WTC11 (cell line): ENCODE data around the gene SLC38A3. TPM values are rescaled to one million over a fixed set of nuclear protein-coding genes. Genes with fewer than 3 reads are reported as not detected.

Source experiments
- ATAC-seq: fragments of 200-7000 bp; cut with Tn5 transposase; 2 replicates; pipeline ENCODE4 v1.10.0; 2021; ENCODE audit warnings: mild to moderate bottlenecking, moderate library complexity
- CTCF ChIA-PET: fragments of 300-600 bp; sonication (Branson Sonifier 250); formaldehyde crosslinking; loops from one replicate; lab custom pipeline; 2021; ENCODE audit warnings: antibody characterized with exemption; lab: Charles Lee
- POLR2A ChIA-PET: fragments of 350-600 bp; sonication (Branson Sonifier 250); formaldehyde crosslinking; loops from one replicate; lab custom pipeline; 2021; ENCODE audit warnings: antibody characterized with exemption; lab: Charles Lee
- DNase-seq: peaks from one replicate; pipeline ENCODE4 v3.0.0; 2021; ENCODE audit warnings: low spot score
- H3K27ac Mint-ChIP-seq: 2 replicates; pipeline ENCODE4 v1.8.0; 2021; ENCODE audit warnings: mixed read lengths
- H3K27me3 Mint-ChIP-seq: 2 replicates; pipeline ENCODE4 v1.8.0; 2021; ENCODE audit warnings: low read depth, mild to moderate bottlenecking, moderate library complexity, mixed read lengths
- H3K36me3 Mint-ChIP-seq: 2 replicates; pipeline ENCODE4 v1.8.0; 2021; ENCODE audit warnings: mixed read lengths
- H3K4me1 Mint-ChIP-seq: 2 replicates; pipeline ENCODE4 v1.8.0; 2022; ENCODE audit warnings: mixed read lengths
- H3K4me3 Mint-ChIP-seq: 2 replicates; pipeline ENCODE4 v1.8.0; 2021; ENCODE audit warnings: mild to moderate bottlenecking, moderate library complexity, mixed read lengths
- H3K9me3 Mint-ChIP-seq: 2 replicates; pipeline ENCODE4 v1.8.0; 2021; ENCODE audit warnings: mixed read lengths
- CBFB ChIP-seq: sonication (generic); formaldehyde crosslinking; IDR thresholded peaks from 2 replicates; pipeline ENCODE4 v1.8.1; 2022; ENCODE audit warnings: mild to moderate bottlenecking, low read depth, missing genetic modification reagents
- CDX4 ChIP-seq: fragments of 250-450 bp; sonication (Bioruptor Pico); IDR thresholded peaks from 2 replicates; pipeline ENCODE4 v1.9.0; 2021; ENCODE audit warnings: moderate library complexity, mild to moderate bottlenecking, inconsistent platforms, borderline replicate concordance
- CREM ChIP-seq: sonication (generic); formaldehyde crosslinking; IDR thresholded peaks from 2 replicates; pipeline ENCODE4 v1.8.1; 2022; ENCODE audit warnings: mild to moderate bottlenecking, missing genetic modification reagents, moderate library complexity
- E2F4 ChIP-seq: sonication (generic); formaldehyde crosslinking; IDR thresholded peaks from 2 replicates; pipeline ENCODE4 v1.8.1; 2022; ENCODE audit warnings: low read depth, mild to moderate bottlenecking, moderate library complexity, missing genetic modification reagents, borderline replicate concordance
- FOXP4 ChIP-seq: sonication (generic); formaldehyde crosslinking; IDR thresholded peaks from 2 replicates; pipeline ENCODE4 v1.8.0; 2022; ENCODE audit warnings: mild to moderate bottlenecking, missing genetic modification reagents
- MLX ChIP-seq: sonication (generic); formaldehyde crosslinking; IDR thresholded peaks from 2 replicates; pipeline ENCODE4 v1.8.1; 2023; ENCODE audit warnings: mild to moderate bottlenecking, missing genetic modification reagents, moderate library complexity
- PREB ChIP-seq: sonication (generic); formaldehyde crosslinking; IDR thresholded peaks from 2 replicates; pipeline ENCODE4 v1.8.1; 2022; ENCODE audit warnings: mild to moderate bottlenecking, missing genetic modification reagents, moderate library complexity, borderline replicate concordance
- RORB ChIP-seq: fragments of 250-450 bp; sonication (Bioruptor Pico); IDR thresholded peaks from 2 replicates; pipeline ENCODE4 v1.9.0; 2021; ENCODE audit warnings: mild to moderate bottlenecking
- SMAD4 ChIP-seq: sonication (generic); formaldehyde crosslinking; IDR thresholded peaks from 2 replicates; pipeline ENCODE4 v1.8.0; 2022; ENCODE audit warnings: mild to moderate bottlenecking, missing genetic modification reagents
- SP1 ChIP-seq: sonication (generic); formaldehyde crosslinking; conservative IDR thresholded peaks from 2 replicates; pipeline ENCODE4 v1.8.1; 2022; ENCODE audit warnings: missing genetic modification reagents
- TCF7 ChIP-seq: sonication (generic); formaldehyde crosslinking; IDR thresholded peaks from 2 replicates; pipeline ENCODE4 v1.8.0; 2022; ENCODE audit warnings: mild to moderate bottlenecking, low read depth, missing genetic modification reagents, moderate library complexity
- TP53 ChIP-seq: sonication (generic); formaldehyde crosslinking; IDR thresholded peaks from 2 replicates; pipeline ENCODE4 v1.8.1; 2023; ENCODE audit warnings: mild to moderate bottlenecking, missing genetic modification reagents
- ZBTB21 ChIP-seq: sonication (generic); formaldehyde crosslinking; IDR thresholded peaks from 2 replicates; pipeline ENCODE4 v1.8.1; 2023; ENCODE audit warnings: mild to moderate bottlenecking, missing genetic modification reagents, borderline replicate concordance
- ZNF121 ChIP-seq: sonication (generic); formaldehyde crosslinking; IDR thresholded peaks from 2 replicates; pipeline ENCODE4 v1.8.0; 2023; ENCODE audit warnings: missing genetic modification reagents
- ZNF138 ChIP-seq: sonication (generic); formaldehyde crosslinking; conservative IDR thresholded peaks from 2 replicates; pipeline ENCODE4 v1.8.1; 2022; ENCODE audit warnings: mild to moderate bottlenecking, moderate library complexity, missing genetic modification reagents
- ZNF396 ChIP-seq: fragments of 250-450 bp; sonication (Bioruptor Pico); IDR thresholded peaks from 2 replicates; pipeline ENCODE4 v1.8.0; 2021; ENCODE audit warnings: mild to moderate bottlenecking, moderate library complexity, borderline replicate concordance
- ZNF671 ChIP-seq: fragments of 250-450 bp; sonication (Bioruptor Pico); IDR thresholded peaks from 2 replicates; pipeline ENCODE4 v1.8.0; 2021; ENCODE audit warnings: mild to moderate bottlenecking
- total RNA-seq: library from RNA; stranded (reverse); gene quantifications from 3 replicates; pipeline ENCODE4 v1.2.3, GENCODE V29; 2021
- TF ChIP-seq, protein P1 (sequence below): sonication (generic); formaldehyde crosslinking; IDR thresholded peaks from 2 replicates; pipeline ENCODE4 v1.8.1; 2022; ENCODE audit warnings: mild to moderate bottlenecking, moderate library complexity, missing genetic modification reagents
- TF ChIP-seq, protein P2 (sequence below): sonication (generic); formaldehyde crosslinking; IDR thresholded peaks from 2 replicates; pipeline ENCODE4 v1.8.0; 2022; ENCODE audit warnings: mild to moderate bottlenecking, missing genetic modification reagents
- TF ChIP-seq, protein P3 (sequence below): sonication (generic); formaldehyde crosslinking; IDR thresholded peaks from 2 replicates; pipeline ENCODE4 v1.8.1; 2023; ENCODE audit warnings: mild to moderate bottlenecking, missing genetic modification reagents, moderate library complexity
- TF ChIP-seq, protein P4 (sequence below): sonication (generic); formaldehyde crosslinking; conservative IDR thresholded peaks from 2 replicates; pipeline ENCODE4 v1.8.1; 2022; ENCODE audit warnings: mild to moderate bottlenecking, missing genetic modification reagents

The SLC38A3 gene
- total RNA-seq, 1 experiment from 2014 or later: 0.90 TPM

GRCh38 chr3:50230104-50230793, 25.2 kb downstream of the SLC38A3 start:
- Mint-ChIP-seq H3K36me3 (no peaks in the 10 kb centered on the region), H3K27me3 (peaks cover 4% of the 10 kb centered on the region), H3K27ac (no peak overlapping the region), H3K9me3 (no peaks in the 10 kb centered on the region), H3K4me3 (no peak overlapping the region), H3K4me1 (peaks cover 23% of the 10 kb centered on the region)
- ChIA-PET CTCF (interaction anchor here (0.6 to 17.1 kb wide), 4 partner anchors 9 to 37 kb away, joined by 3 to 604 read pairs (median 82); partner anchors contain the start of gene GNAT1), POLR2A (no interaction called here)
- TF ChIP-seq CDX4 (CRISPR knock-in tag) (no peak), TCF7 (no peak), ZNF671 (CRISPR knock-in tag) (no peak)
- DNase-seq: no peak
- ATAC-seq: no peak

DNA sequence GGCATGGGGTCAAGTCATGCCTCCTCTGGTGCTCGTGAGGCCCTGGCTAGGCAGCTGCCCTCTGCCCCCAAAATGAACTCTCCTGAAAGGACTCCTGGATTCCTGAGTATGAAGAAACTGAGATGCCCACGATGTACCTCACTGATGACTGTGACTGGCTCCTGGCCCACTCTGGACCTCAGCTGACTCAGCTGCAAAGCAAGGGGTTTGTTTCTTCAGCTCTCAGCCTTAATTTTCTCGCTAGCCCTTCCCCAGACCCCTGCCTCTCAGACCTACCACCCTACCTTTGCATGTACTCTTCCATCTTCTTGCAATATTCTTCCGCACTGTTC, 25.7 kb downstream of the SLC38A3 start:
- H3K9me3 Mint-ChIP-seq: no peaks in the 10 kb centered on the region
- no peak overlapping the region for H3K4me3 Mint-ChIP-seq
- H3K27ac Mint-ChIP-seq: peak overlapping the region; percentile 13; the same call in 1 of the 2 replicates
- ATAC-seq (no peak), DNase-seq (no peak)
- no peak for TF ChIP-seq ZBTB21 (CRISPR knock-in tag)
- TF ChIP-seq, protein P1, sequence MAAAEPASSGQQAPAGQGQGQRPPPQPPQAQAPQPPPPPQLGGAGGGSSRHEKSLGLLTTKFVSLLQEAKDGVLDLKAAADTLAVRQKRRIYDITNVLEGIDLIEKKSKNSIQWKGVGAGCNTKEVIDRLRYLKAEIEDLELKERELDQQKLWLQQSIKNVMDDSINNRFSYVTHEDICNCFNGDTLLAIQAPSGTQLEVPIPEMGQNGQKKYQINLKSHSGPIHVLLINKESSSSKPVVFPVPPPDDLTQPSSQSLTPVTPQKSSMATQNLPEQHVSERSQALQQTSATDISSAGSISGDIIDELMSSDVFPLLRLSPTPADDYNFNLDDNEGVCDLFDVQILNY (CRISPR knock-in tag): no peak
- no peak for TF ChIP-seq PREB (CRISPR knock-in tag)
- peaks cover 4% of the 10 kb centered on the region for H3K27me3 Mint-ChIP-seq
- ChIA-PET CTCF (interaction anchor here (0.6 to 17.1 kb wide), 4 partner anchors 9 to 37 kb away, joined by 3 to 604 read pairs (median 82); partner anchors contain the start of gene GNAT1), POLR2A (no interaction called here)
- peaks cover 26% of the 10 kb centered on the region for H3K4me1 Mint-ChIP-seq
- no peaks in the 10 kb centered on the region for H3K36me3 Mint-ChIP-seq

DNA sequence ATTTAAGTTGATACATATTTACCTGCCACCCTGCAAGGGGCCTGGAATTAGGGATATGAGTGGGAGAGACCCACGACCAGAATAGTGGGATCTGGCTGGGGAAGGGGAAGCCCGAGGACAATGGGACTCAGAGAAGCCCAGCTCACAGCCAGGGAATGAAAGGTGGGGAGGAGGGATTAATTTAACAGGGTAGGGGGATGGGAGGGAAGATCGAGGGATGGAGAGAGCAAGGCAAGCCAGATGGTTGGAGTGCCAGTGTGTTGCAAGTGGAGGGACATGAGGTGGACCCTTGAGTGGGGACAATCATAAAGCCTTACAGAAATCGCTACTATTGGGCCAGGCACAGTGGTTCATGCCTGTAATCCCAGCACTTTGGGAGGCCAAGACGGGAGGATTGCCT, 26.5 kb downstream of the SLC38A3 start:
- Mint-ChIP-seq H3K27ac (no peak overlapping the region), H3K4me1 (peaks cover 22% of the 10 kb centered on the region), H3K27me3 (peaks cover 4% of the 10 kb centered on the region), H3K4me3 (no peak overlapping the region), H3K36me3 (no peaks in the 10 kb centered on the region), H3K9me3 (no peaks in the 10 kb centered on the region)
- CTCF ChIA-PET: interaction anchor here (6.8 to 17.1 kb wide), 2 partner anchors 15 to 38 kb away, joined by 154 to 604 read pairs; partner anchors contain the start of gene GNAT1
- DNase-seq: no peak
- no peak for ATAC-seq
- POLR2A ChIA-PET: no interaction called here
- TF ChIP-seq ZNF138 (CRISPR knock-in tag) (no peak), ZNF121 (CRISPR knock-in tag) (no peak), CDX4 (CRISPR knock-in tag) (no peak), ZNF396 (CRISPR knock-in tag) (no peak), CREM (no peak), SP1 (no peak), MLX (CRISPR knock-in tag) (no peak), E2F4 (CRISPR knock-in tag) (no peak), SMAD4 (CRISPR knock-in tag) (no peak), TP53 (CRISPR knock-in tag) (no peak), CBFB (CRISPR knock-in tag) (no peak), RORB (CRISPR knock-in tag) (no peak), FOXP4 (CRISPR knock-in tag) (no peak)
- TF ChIP-seq, protein P2, sequence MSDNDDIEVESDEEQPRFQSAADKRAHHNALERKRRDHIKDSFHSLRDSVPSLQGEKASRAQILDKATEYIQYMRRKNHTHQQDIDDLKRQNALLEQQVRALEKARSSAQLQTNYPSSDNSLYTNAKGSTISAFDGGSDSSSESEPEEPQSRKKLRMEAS (CRISPR knock-in tag): no peak
- TF ChIP-seq, protein P3, sequence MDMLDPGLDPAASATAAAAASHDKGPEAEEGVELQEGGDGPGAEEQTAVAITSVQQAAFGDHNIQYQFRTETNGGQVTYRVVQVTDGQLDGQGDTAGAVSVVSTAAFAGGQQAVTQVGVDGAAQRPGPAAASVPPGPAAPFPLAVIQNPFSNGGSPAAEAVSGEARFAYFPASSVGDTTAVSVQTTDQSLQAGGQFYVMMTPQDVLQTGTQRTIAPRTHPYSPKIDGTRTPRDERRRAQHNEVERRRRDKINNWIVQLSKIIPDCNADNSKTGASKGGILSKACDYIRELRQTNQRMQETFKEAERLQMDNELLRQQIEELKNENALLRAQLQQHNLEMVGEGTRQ (CRISPR knock-in tag): no peak
- TF ChIP-seq, protein P4, sequence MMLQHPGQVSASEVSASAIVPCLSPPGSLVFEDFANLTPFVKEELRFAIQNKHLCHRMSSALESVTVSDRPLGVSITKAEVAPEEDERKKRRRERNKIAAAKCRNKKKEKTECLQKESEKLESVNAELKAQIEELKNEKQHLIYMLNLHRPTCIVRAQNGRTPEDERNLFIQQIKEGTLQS (CRISPR knock-in tag): no peak
